HG03558 (cell line): Measurements from ENCODE around the gene TRIM3.

Experiments
- ATAC-seq: cut with Tn5 transposase; IDR thresholded peaks from one replicate; pipeline ENCODE4 v1.9.1; 2021; ENCODE audit warnings: moderate number of reproducible peaks; ENCODE audit not compliant: unreplicated experiment; ENCODE audit errors: extremely low read depth

TRIM3 gene

GRCh38 chr11:6481012-6481923 lies 7.5 kb upstream of the TRIM3 start, which contains the start of the genes ARFIP2 and TIMM10B:
TSS of gene ARFIP2 (minus strand) at chr11:6481331. CDS start at chr11:6480421, 910 bp downstream.
TSS of gene TIMM10B (plus strand) at chr11:6481501. CDS start at chr11:6481517, 16 bp downstream.
- peak; percentile 99 for ATAC-seq

DNA sequence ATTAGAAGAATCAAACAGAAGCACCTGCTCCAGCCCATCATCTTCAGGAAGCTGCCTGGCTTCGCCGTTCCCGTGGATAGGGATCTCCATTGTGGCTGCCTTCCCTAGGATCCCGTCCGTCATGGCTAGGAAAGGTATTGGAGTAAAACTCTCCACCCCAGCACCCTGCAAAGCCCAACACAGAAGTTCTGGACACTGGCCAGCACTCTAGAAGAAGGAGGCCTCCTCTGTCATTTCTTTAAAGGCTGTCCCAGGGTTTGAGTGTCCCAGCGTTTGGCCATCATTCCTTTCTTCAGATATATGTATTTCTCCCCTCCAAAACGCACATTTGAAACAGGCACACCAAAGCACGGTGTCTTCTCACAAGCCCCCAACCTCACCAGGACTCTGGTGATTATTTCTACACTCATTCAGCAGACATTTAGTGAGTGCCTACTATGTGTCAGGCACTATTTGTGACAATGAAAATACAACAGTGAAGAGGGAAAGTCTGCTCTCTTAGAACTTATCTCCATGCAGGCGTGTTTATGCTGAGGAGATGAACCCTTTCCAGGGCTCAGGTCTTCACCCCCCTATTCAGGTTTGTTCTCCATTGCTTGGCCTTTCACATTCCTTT lies 6.7 kb upstream of the TRIM3 start:
- no peak for ATAC-seq

- ATAC-seq = no peak
Observed at GRCh38 chr11:6476571-6476970, 2.8 kb upstream of the TRIM3 start.

GRCh38 chr11:6475936-6476335 lies 2.2 kb upstream of the TRIM3 start:
- no peak for ATAC-seq

GRCh38 chr11:6474806-6475500 lies 1.2 kb upstream of the TRIM3 start:
- ATAC-seq = no peak

- no peak for ATAC-seq
Observed at GRCh38 chr11:6474413-6474792, 662 bp upstream of the TRIM3 start.

- ATAC-seq = no peak
Observed at GRCh38 chr11:6472934-6473333, 807 bp downstream of the TRIM3 start.

DNA sequence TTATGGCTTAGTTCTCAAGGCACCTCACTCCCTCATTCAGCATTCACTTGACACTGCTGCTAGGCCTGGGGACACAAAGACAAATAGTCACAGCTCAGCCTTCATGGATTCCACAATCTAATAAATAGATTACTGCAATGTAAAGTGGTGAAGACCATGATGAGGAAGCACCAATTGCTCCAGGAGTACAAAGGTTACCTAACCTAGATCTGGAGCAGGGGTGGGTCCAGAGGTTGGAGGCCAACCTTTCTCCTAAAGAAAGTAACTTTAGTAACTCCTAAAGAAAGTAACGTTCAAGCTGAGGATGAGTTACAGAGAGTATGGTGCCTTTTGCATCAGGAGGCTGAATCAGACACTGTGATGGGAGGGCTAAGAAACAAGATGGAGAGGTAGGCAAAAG lies 4.1 kb downstream of the TRIM3 start:
- no peak for ATAC-seq

DNA sequence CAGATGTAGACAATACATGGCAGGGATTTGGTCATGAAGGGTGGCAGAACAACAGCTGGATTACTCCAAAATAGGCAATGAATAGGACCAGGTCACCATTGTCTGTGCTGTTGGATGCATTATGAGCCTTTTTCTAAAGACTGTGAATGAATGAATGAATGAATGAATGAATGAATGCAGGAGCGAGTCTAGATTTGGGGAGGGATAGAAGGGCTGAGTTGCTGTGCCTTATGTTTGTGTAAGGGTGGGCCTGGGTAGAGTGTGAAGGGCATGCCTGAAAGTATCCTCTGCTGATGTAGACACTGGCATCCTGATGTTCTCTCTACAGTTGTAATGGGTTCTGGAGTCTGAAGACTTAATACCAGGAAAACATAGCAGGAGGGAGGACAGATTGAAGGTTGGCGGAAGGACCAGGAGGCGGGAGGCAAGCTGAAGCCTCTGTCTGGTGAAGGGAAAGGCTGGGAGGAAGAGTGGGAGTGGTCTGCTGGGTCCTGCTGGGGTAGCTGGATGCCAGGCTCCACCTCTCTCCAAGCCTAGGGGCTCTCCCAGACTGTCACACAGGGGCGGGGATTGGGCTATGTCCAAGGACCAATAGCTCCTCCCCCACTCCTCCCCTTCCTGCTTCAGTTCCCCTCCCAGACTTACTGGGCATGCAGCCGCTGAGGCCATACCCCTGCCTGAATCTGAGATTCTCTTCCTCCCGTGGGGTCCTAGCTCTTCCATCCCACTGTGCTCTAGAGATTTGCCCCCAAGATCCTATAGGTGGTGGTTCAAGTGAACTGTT lies 4.8 kb downstream of the TRIM3 start:
- no peak for ATAC-seq

- no peak for ATAC-seq
Observed at GRCh38 chr11:6459099-6459450, 14.7 kb downstream of the TRIM3 start.

GRCh38 chr11:6458352-6459098 lies 15.2 kb downstream of the TRIM3 start:
- ATAC-seq = no peak

DNA sequence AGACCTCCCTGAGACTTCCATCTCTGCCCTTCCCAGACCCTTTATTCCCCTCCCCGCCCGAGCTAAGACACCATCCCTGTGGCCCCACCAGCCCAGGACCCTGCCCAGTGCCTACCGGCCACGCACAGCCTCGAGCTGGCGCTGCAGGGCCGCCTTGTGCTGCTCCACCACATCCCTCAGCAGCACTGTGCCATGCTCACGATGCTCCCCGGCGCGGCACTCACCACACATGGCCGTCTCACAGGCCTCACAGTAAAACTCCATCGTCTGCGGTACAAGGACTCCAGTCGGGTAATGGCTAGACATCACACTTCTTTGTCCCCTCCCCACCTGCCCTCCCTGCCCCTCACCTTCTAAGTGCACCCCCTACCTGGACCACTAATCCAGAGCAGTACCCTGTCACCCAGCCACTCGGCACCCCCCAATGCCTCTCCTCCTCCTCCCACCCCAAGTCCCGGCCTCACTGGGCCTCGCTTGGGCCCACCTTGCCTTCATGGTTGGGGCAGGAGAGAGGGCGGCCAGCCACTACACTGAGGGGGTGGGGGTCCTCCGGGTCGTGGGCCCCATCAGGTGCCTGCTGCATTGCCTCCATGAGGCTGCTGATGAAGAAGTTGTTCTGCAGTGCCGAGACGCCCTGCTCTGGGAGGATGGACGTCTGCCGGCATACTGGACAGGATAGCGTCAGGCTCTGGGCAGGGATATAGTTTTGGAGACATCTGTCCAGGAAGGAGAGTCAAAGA lies 16.0 kb downstream of the TRIM3 start:
- ATAC-seq = no peak

GRCh38 chr11:6456361-6457073 lies 17.2 kb downstream of the TRIM3 start:
- ATAC-seq = no peak

- no peak for ATAC-seq
Observed at GRCh38 chr11:6455070-6455469, 18.7 kb downstream of the TRIM3 start.

GRCh38 chr11:6453152-6453551 lies 20.6 kb downstream of the TRIM3 start:
- no peak for ATAC-seq

DNA sequence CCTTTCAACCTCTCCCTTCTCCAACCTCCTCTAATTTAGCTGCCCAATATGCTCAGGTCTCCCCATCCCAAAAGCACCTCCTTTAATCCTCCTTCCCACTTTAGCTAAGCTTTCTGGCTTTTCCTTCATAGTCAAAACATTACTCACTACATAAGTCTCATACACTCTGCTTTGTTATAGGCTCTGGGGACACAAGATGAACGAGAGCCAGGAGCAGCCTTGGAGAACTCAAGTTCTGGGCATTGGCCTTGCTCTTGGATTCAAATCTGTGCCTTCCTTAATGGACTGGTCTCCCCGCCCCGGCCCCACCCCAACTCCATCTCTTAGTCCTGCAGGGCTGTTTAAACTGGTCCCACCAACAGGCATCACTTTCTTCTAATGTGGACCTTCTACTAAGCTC lies 21.5 kb downstream of the TRIM3 start:
- no peak for ATAC-seq

GRCh38 chr11:6448574-6448973 lies 25.2 kb downstream of the TRIM3 start:
- ATAC-seq = no peak

DNA sequence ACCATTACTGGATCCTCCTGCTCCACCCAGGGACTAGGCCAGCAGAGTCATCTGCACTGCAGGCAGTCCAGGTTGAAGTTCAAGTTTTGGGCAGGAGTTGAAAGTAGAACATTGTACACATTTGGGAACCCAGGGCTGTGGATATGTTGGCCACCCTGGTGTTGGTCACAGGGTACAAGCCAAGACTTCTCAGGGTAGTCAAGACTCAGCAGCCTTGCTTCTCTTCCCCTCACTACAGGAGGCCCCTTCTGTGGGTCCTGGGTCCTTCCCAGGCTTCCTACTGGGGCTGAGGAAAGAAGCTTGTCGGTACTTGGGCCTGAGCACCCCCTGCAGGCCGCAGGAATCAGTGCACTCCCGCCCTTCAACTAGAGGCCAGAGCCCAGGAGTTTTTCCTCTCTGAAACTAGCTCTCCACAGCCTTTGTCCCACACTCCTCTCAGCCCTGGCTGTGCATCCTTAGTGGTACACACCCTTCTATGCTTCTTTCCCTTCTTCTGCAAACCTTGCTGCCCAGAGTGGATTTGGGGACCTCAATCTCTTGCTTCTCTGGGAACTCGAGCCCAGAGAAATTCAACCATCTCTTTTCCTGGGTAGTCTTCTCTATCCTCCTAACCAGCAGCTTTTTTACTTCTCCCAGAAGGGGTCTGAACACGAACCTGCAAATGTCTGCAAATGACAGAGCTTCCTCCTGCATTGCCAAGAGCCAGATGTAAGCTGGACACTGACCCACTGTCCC lies 30.3 kb downstream of the TRIM3 start:
- no peak for ATAC-seq
